OCI-LY1 (cell line): ENCODE data around the gene FUOM.
A peak's percentile ranks its signal among the peaks of the same experiment; 100 is the strongest.

Experiments
- H2AFZ ChIP-seq: fragments of 200-600 bp; sonication (generic), shearing (Covaris generic); 2 replicates; pipeline ENCODE4 v1.6.0; 2014; ENCODE audit warnings: antibody characterized with exemption, mild to moderate bottlenecking, low read length
- H3F3A ChIP-seq: fragments of 200-600 bp; sonication (generic), shearing (Covaris generic); 2 replicates; pipeline ENCODE4 v1.6.0; 2014; ENCODE audit warnings: mild to moderate bottlenecking, antibody characterized with exemption, low read length, moderate library complexity; ENCODE audit not compliant: insufficient read depth
- H3K27ac ChIP-seq: fragments of 200-600 bp; sonication (generic); 2 replicates; pipeline ENCODE4 v1.5.1; 2014; ENCODE audit warnings: low read length, mixed run types, mild to moderate bottlenecking, low read depth; ENCODE audit not compliant: poor library complexity, severe bottlenecking
- H3K27me3 ChIP-seq: fragments of 200-600 bp; sonication (generic); 2 replicates; pipeline ENCODE4 v1.6.0; 2014; ENCODE audit warnings: antibody characterized with exemption, mild to moderate bottlenecking, low read length, moderate library complexity; ENCODE audit not compliant: insufficient read depth
- H3K36me3 ChIP-seq: fragments of 200-600 bp; sonication (generic); 2 replicates; pipeline ENCODE4 v1.6.1; 2014; ENCODE audit warnings: mild to moderate bottlenecking, antibody characterized with exemption, low read length, moderate library complexity, mixed read lengths; ENCODE audit not compliant: insufficient read depth
- H3K4me1 ChIP-seq: fragments of 200-600 bp; sonication (generic); 2 replicates; pipeline ENCODE4 v1.5.1; 2014; ENCODE audit warnings: mild to moderate bottlenecking, low read length, moderate library complexity; ENCODE audit not compliant: insufficient read depth, severe bottlenecking
- H3K4me2 ChIP-seq: fragments of 200-600 bp; sonication (generic), shearing (Covaris generic); 2 replicates; pipeline ENCODE4 v1.6.1; 2014; ENCODE audit warnings: low read length
- H3K4me3 ChIP-seq: fragments of 200-600 bp; sonication (generic); 2 replicates; pipeline ENCODE4 v1.5.1; 2014; ENCODE audit warnings: low read length, low read depth, mild to moderate bottlenecking, mixed read lengths; ENCODE audit not compliant: poor library complexity, severe bottlenecking
- H3K79me2 ChIP-seq: fragments of 200-600 bp; shearing (Covaris generic); 2 replicates; pipeline ENCODE4 v1.6.1; 2016; ENCODE audit warnings: mixed run types, low read length, mixed read lengths; ENCODE audit not compliant: insufficient read depth
- H3K9ac ChIP-seq: fragments of 200-600 bp; sonication (generic), shearing (Covaris generic); 2 replicates; pipeline ENCODE4 v1.6.1; 2014; ENCODE audit warnings: mild to moderate bottlenecking, low read length, mixed read lengths
- H3K9me2 ChIP-seq: fragments of 200-600 bp; sonication (generic), shearing (Covaris generic); 2 replicates; pipeline ENCODE4 v1.6.1; 2014; ENCODE audit warnings: low read depth, mild to moderate bottlenecking, low read length, mixed read lengths
- H3K9me3 ChIP-seq: fragments of 200-600 bp; shearing (Covaris generic); 2 replicates; pipeline ENCODE4 v1.6.1; 2014; ENCODE audit warnings: low read length, mixed read lengths
- H4K20me1 ChIP-seq: fragments of 200-600 bp; sonication (generic), shearing (Covaris generic); 2 replicates; pipeline ENCODE4 v1.6.0; 2016; ENCODE audit warnings: mild to moderate bottlenecking, low read length; ENCODE audit not compliant: insufficient read depth
- CTCF ChIP-seq: fragments of 200-600 bp; sonication (generic), shearing (Covaris generic); IDR thresholded peaks from 2 replicates; pipeline ENCODE4 v1.5.1; 2017; ENCODE audit warnings: mild to moderate bottlenecking, antibody characterized with exemption, low read length, moderate library complexity, mixed read lengths
- EZH2 ChIP-seq: fragments of 200-600 bp; sonication (generic), shearing (Covaris generic); IDR thresholded peaks from 2 replicates; pipeline ENCODE4 v1.8.0; 2017; ENCODE audit warnings: borderline replicate concordance, mixed run types, mild to moderate bottlenecking, antibody characterized with exemption, low read length, moderate library complexity, mixed read lengths

The FUOM gene

GRCh38 chr10:133310789-133311188, 47.0 kb downstream of the FUOM start:
- TF ChIP-seq EZH2 = no peak
- no peak for TF ChIP-seq CTCF
- Histone ChIP-seq H3K27ac (no peak overlapping the region), H2AFZ (no peak overlapping the region), H4K20me1 (no peaks in the 10 kb centered on the region), H3K27me3 (no peaks in the 10 kb centered on the region), H3K4me1 (peaks cover 30% of the 10 kb centered on the region), H3K79me2 (no peaks in the 10 kb centered on the region), H3K9me3 (no peaks in the 10 kb centered on the region), H3K36me3 (peaks cover 36% of the 10 kb centered on the region), H3F3A (no peaks in the 10 kb centered on the region), H3K9me2 (no peaks in the 10 kb centered on the region), H3K4me2 (no peak overlapping the region), H3K4me3 (no peak overlapping the region), H3K9ac (no peak overlapping the region)

- TF ChIP-seq CTCF (no peak), EZH2 (no peak)
- Histone ChIP-seq H3K4me3 (no peak overlapping the region), H2AFZ (no peak overlapping the region)
These were observed 47.4 kb downstream of the FUOM start for GRCh38 chr10:133310399-133310755.

GRCh38 chr10:133309720-133310398, 48.0 kb downstream of the FUOM start:
- Histone ChIP-seq H3K4me1 (peaks cover 35% of the 10 kb centered on the region), H3F3A (no peaks in the 10 kb centered on the region), H2AFZ (no peak overlapping the region), H3K36me3 (peaks cover 36% of the 10 kb centered on the region), H3K9me3 (no peaks in the 10 kb centered on the region), H3K9ac (no peak overlapping the region), H3K9me2 (no peaks in the 10 kb centered on the region), H3K27ac (no peak overlapping the region), H3K79me2 (no peaks in the 10 kb centered on the region; the same call in 1 of the 2 replicates), H3K4me3 (no peak overlapping the region), H3K4me2 (peak overlapping the region; percentile 54; the same call in 1 of the 2 replicates), H4K20me1 (no peaks in the 10 kb centered on the region), H3K27me3 (no peaks in the 10 kb centered on the region)
- TF ChIP-seq CTCF (no peak), EZH2 (no peak)

More at GRCh38 chr10:133310399-133310755, 47.4 kb downstream of the FUOM start:
- no peak overlapping the region for H3K9ac ChIP-seq
- no peaks in the 10 kb centered on the region for H3K27me3 ChIP-seq
- H3K4me2 ChIP-seq = no peak overlapping the region
- H3F3A ChIP-seq = no peaks in the 10 kb centered on the region
- no peaks in the 10 kb centered on the region for H3K9me2 ChIP-seq
- H3K9me3 ChIP-seq = no peaks in the 10 kb centered on the region
- H3K79me2 ChIP-seq = no peaks in the 10 kb centered on the region; the same call in 1 of the 2 replicates
- H4K20me1 ChIP-seq = no peaks in the 10 kb centered on the region
- no peak overlapping the region for H3K27ac ChIP-seq
- H3K4me1 ChIP-seq = peaks cover 34% of the 10 kb centered on the region
- peaks cover 36% of the 10 kb centered on the region for H3K36me3 ChIP-seq
